Heart left ventricle (tissue), 16 donors: ENCODE data around the gene HOXD10. TPM values are rescaled to one million over a fixed set of nuclear protein-coding genes. Genes with fewer than 3 reads are reported as not detected.
A peak's percentile ranks its signal among the peaks of the same experiment; 100 is the strongest.

Source experiments
- ATAC-seq, 4 donors: fragments of 200-7000 bp; cut with Tn5 transposase; one replicate each; pipeline ENCODE4 v1.9.1; 2020 to 2022; ENCODE audit warnings: moderate library complexity in 4 of 4, mild to moderate bottlenecking in 3 of 4, moderate number of reproducible peaks in 1 of 4
- DNase-seq, 5 donors: peaks; one replicate each; pipeline ENCODE4 v3.0.0-alpha.2; 2020
- H3K27ac ChIP-seq, 12 donors: fragments of 200-600 bp; sonication (generic) in 4 of 12; one replicate each; pipeline versions ENCODE4 v1.5.0 to v1.8.0; 2016 to 2022; ENCODE audit warnings: mild to moderate bottlenecking in 2 of 12
- H3K27me3 ChIP-seq, 9 donors: fragments of 200-600 bp; sonication (generic) in 2 of 9; one replicate each; pipeline versions ENCODE4 v1.5.1 to v1.8.0; 2016 to 2022; ENCODE audit warnings: mild to moderate bottlenecking in 3 of 9
- H3K36me3 ChIP-seq, 9 donors: fragments of 200-600 bp; sonication (generic) in 2 of 9; one replicate each; pipeline versions ENCODE4 v1.5.0 to v1.8.0; 2018 to 2022; ENCODE audit warnings: mild to moderate bottlenecking in 2 of 9
- H3K4me1 ChIP-seq, 12 donors: fragments of 200-600 bp; sonication (generic) in 4 of 12; one replicate each; pipeline versions ENCODE4 v1.5.0 to v1.8.0; 2016 to 2022; ENCODE audit warnings: mild to moderate bottlenecking in 3 of 12
- H3K4me3 ChIP-seq, 12 donors: fragments of 200-600 bp; sonication (generic) in 4 of 12; one replicate each; pipeline versions ENCODE4 v1.5.0 to v1.8.0; 2017 to 2022; ENCODE audit warnings: mild to moderate bottlenecking in 9 of 12, moderate library complexity in 4 of 12
- H3K9me3 ChIP-seq, 12 donors: fragments of 200-600 bp; sonication (generic) in 4 of 12; one replicate each; pipeline versions ENCODE4 v1.5.0 to v1.8.0; 2016 to 2022; ENCODE audit warnings: mild to moderate bottlenecking in 1 of 12
- CTCF ChIP-seq, 12 donors: fragments of 200-600 bp; sonication (generic) in 4 of 12; IDR thresholded peaks; one replicate each; pipeline versions ENCODE4 v1.5.0 to v1.8.0; 2018 to 2022; ENCODE audit warnings: antibody characterized with exemption in 12 of 12, mild to moderate bottlenecking in 5 of 12
- POLR2A ChIP-seq, 2 donors: fragments of 450-650 bp; IDR thresholded peaks; one replicate each; pipeline ENCODE4 v1.6.1; 2017; ENCODE audit warnings: antibody characterized with exemption in 2 of 2, mild to moderate bottlenecking in 2 of 2, moderate library complexity in 2 of 2
- WGBS, 4 donors: extraction: QIAGEN DNeasy Blood & Tissue Kit in 2 of 4; methylation state at CpG; one replicate each; pipeline versions ENCODE4 v1.1.5 to v1.1.7; 2013 to 2018; 5-methylcytosine and 5-hydroxymethylcytosine counted together
- intact Hi-C, 10 donors: fragments of 100-400 bp; cut with DNase I; formaldehyde crosslinking; loops; one replicate each; pipeline versions ENCODE4 v1.11.1 to v1.14.2; 2022
- polyA plus RNA-seq, 2 donors: library from polyadenylated mRNA; stranded (reverse); fragments of 200-250 nt; gene quantifications; one replicate each; pipeline ENCODE4 v1.2.3, GENCODE V29; 2013
- total RNA-seq, 9 donors: library from RNA; depleted of rRNA in 2 of 9; stranded (reverse); fragments of >200 nt in 2 of 9; fragmentation: NEBNext Ultra II Directional in 3 of 9; extraction: Animal tissue kit (Norgen Biotek cat#: 25700) in 3 of 9; gene quantifications; one replicate each; pipeline versions ENCODE4 v1.1.0 to v1.2.4, GENCODE V29; 2016 to 2023
- donor health status: ischemic (EF 13 %, LVEDD 7.1; RV severe dilation, severe dysfunction).
- donor health status: healthy with polysubstance abuse.
- donor health status: DM: no; HTN: yes; CAD: no.
- donor health status: DM: no; HTN: no; CAD: no.
- donor health status: ischemic (EF 25% LVEDD 6.9; RV normal size, moderate dysfunction).
- donor health status: ischemic (EF 25% LVEDD 5.7; RV mildly dilated, moderate dysfunction).
- donor health status: healthy.
- donor health status: DM: yes; HTN: yes; CAD: no.
- donor health status: ischemic (EF 35%, LVEDD 5.7; RV mildly dilated, moderate dysfunction).
- donor health status: nonischemic (EF 11% LVEDD 7.7; RV severe dilation, severe dysfunction).
- donor health status: DM: yes; HTN: yes; CAD: no.
- donor health status: PGD.
- donor health status: ischemic (EF 29% LVEDD 5.4; RV normal size, mild dysfunction).
- donor health status: nonischemic (EF 23%, LVEDD 6.1; RV moderate dilation, normal function).

Gene HOXD10
- total and polyA plus RNA-seq, 11 donors, result 0.03 to 0.43 TPM; not detected in 9

- intact Hi-C loops, result loop anchor here (2.0 to 10.0 kb wide), 8 partner anchors 399 to 835 kb away; no protein-coding TSS in a partner anchor
- H3K27me3 ChIP-seq, result peaks cover 89 to 100% (median 98%) of the 10 kb centered on the region in 9 donors
- ATAC-seq (no peak), DNase-seq (peak in 1 of 5 donors; percentile 5)
- H3K36me3 ChIP-seq, result no peaks in the 10 kb centered on the region
- TF ChIP-seq CTCF (IDR thresholded peaks at IDR 0.05), result no peak
- no peak for TF ChIP-seq POLR2A (IDR thresholded peaks at IDR 0.05)
- peak overlapping the region in 1 of 12 donors; percentile 86 for H3K27ac ChIP-seq
- peaks cover 0 to 48% (median 12%) of the 10 kb centered on the region in 12 donors for H3K4me1 ChIP-seq
- no peak overlapping the region for H3K4me3 ChIP-seq
- no peaks in the 10 kb centered on the region for H3K9me3 ChIP-seq
Measured at GRCh38 chr2:176089843-176090395, 26.7 kb upstream of the HOXD10 start.

- Histone ChIP-seq H3K27me3 (peaks cover 89 to 100% (median 98%) of the 10 kb centered on the region in 9 donors), H3K9me3 (no peaks in the 10 kb centered on the region), H3K4me3 (no peak overlapping the region), H3K27ac (peak overlapping the region in 1 of 12 donors; percentile 86), H3K36me3 (no peaks in the 10 kb centered on the region), H3K4me1 (peaks cover 0 to 39% (median 12%) of the 10 kb centered on the region in 12 donors)
- WGBS, 4 donors, result 18 to 23% (median 22%) methylated on average over 5 of the region's 5 CpGs
- no peak for TF ChIP-seq POLR2A (IDR thresholded peaks at IDR 0.05)
- intact Hi-C loops, result loop anchor here in 2 of 10 donors (10.0 kb wide), 1 partner anchor 836 kb away; no protein-coding TSS in a partner anchor
- DNase-seq (no peak), ATAC-seq (no peak)
Measured at GRCh38 chr2:176090862-176091261, 25.7 kb upstream of the HOXD10 start.

GRCh38 chr2:176091329-176092258 lies 25.0 kb upstream of the HOXD10 start:
- Histone ChIP-seq H3K9me3 (no peaks in the 10 kb centered on the region), H3K4me3 (no peak overlapping the region), H3K27me3 (peaks cover 89 to 100% (median 98%) of the 10 kb centered on the region in 9 donors), H3K36me3 (no peaks in the 10 kb centered on the region), H3K27ac (peak overlapping the region in 1 of 12 donors; percentile 86), H3K4me1 (peaks cover 0 to 37% (median 14%) of the 10 kb centered on the region in 12 donors)
- ATAC-seq, result no peak
- TF ChIP-seq CTCF (IDR thresholded peaks at IDR 0.05) (no peak), POLR2A (IDR thresholded peaks at IDR 0.05) (no peak)
- peak in 1 of 5 donors; percentile 13 for DNase-seq
- intact Hi-C loops, result loop anchor here in 2 of 10 donors (10.0 kb wide), 1 partner anchor 837 kb away; no protein-coding TSS in a partner anchor
- WGBS, 4 donors, result 3 to 5% (median 5%) methylated on average over 26 to 31 of the region's 31 CpGs

DNA sequence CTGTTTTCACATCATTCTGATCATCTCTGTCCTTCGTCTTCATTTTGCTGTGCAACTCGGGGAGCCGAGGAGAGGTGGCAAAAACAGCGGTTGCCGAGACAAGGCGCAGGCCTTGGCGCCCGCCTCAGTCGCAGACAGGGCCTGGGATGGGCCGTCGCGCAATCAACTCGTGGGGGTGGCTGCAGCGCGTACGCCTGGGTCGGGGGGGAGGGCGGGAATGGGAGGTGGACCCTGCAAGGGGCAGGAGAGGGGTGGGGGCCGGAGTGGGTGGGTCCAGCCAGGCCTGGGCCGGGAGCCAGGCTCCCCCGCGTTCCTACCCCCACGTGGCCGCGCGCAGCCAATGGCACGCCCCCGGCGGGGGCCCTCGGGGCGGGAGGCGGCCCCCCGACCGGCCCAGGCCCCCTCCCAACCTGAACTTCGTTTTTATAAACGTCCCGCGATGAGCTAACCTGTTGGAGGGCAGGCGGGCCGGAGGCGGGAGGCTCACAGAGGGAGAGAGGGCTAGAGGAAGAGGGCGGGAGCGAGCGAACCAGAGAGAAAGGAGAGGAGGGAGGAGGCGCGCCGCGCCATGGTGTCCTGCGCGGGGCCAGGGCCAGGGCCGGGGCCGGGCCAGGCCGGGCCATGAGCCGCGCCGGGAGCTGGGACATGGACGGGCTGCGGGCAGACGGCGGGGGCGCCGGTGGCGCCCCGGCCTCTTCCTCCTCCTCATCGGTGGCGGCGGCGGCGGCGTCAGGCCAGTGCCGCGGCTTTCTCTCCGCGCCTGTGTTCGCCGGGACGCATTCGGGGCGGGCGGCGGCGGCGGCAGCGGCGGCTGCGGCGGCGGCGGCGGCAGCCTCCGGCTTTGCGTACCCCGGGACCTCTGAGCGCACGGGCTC lies 24.1 kb upstream of the HOXD10 start, which contains the start of gene HOXD13:
TSS of gene HOXD13 (plus strand) at position 452 of the 875 bp plus-strand sequence. CDS start at position 622, 170 bp downstream.
- peak within 1 kb of the TSS in 1 of 12 donors; percentile 86 for H3K27ac ChIP-seq
- ATAC-seq, result peak in 1 of 4 donors; percentile 17
- peaks cover 90 to 100% (median 98%) of the 10 kb centered on the region in 9 donors for H3K27me3 ChIP-seq
- TF ChIP-seq POLR2A (IDR thresholded peaks at IDR 0.05) (no peak), CTCF (IDR thresholded peaks at IDR 0.05) (no peak)
- intact Hi-C loops, result loop anchor here in 2 of 10 donors (10.0 kb wide), 1 partner anchor 838 kb away; no protein-coding TSS in a partner anchor
- no peaks in the 10 kb centered on the region for H3K9me3 ChIP-seq
- no peaks in the 10 kb centered on the region for H3K36me3 ChIP-seq
- H3K4me3 ChIP-seq, result peak within 1 kb of the TSS in 9 of 12 donors; percentile 7 to 36 (median 24)
- DNase-seq, result peak in 2 of 5 donors; percentile 10 to 61
- WGBS, 4 donors, result 1 to 4% (median 3%) methylated on average over 26 to 95 of the region's 95 CpGs
- peaks cover 4 to 46% (median 23%) of the 10 kb centered on the region in 12 donors for H3K4me1 ChIP-seq
